Head of caudate nucleus (tissue), 42 donors: ENCODE data around the gene ZNRF3.
"Not testable (repeated sequence)": the region's sequence is repeated elsewhere in the genome, so short reads cannot be mapped to it uniquely, and the experiment has no call there.

Experiments
- DNase-seq, 42 donors: peaks; one replicate each; pipeline versions ENCODE4 v3.0.0 to v3.0.0-alpha.2; 2020 to 2021; ENCODE audit warnings: mixed read lengths in 7 of 42
- intact Hi-C: fragments of 100-400 bp; cut with DNase I; formaldehyde crosslinking; loops from one replicate; pipeline ENCODE4 v1.15.0; 2022

Gene ZNRF3

DNA sequence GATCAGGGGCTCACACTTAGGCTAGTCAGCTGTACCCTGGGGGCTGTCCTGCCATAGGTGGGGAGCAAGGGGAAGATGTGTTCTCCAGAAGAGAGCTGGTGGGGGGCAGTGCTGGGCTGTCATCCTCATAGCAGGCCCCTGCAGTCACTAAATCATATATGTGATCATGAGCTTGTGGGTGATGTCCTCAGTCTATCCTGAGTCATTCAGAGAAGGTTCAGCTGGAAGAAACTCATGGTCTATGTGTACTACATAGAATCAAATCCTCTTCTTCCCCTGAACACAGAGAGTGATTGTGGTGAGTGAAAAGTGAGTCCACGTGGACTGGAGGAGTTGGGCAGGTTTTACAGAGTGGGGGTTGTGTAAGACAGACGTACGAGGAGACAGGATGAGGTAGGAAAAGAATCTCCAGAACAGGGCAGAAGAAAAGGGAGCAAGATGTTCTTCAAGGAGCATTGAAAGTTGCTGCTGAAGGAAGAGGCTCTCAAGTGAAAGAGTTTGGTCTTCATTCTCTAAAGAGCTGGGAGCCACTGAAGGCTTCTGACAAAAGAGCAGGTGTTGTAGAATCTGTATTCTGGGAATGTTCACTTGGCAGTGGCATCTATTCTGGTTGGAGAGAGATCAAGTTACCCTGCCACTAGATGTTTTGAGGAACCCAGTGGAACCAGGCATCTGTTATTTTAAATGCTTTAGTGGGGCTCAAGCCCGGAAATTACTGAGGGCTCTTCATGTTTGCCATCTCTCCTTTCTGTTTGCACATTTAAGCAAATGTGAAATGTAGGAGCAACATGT is 109.4 kb downstream of the ZNRF3 start:
- intact Hi-C loops: no loop called here
- no peak for DNase-seq

DNA sequence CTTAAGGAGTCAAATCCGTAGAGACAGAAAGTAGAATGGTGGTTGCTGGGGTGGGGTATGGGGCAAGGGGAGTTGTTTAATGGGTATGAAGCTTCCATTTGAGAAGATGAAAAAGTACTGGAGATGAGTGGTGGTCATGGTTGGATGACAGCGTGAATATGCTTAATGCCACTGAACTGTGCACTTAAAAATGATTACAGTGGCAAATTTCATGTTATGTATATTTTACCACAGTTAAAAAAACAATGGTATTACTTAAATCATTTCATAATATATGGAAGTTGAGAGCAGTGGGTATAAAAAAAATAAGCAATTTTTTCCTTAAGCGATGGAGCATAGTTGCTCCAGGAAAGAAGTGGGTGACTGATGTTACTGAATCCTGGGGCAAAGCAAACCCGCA is 111.2 kb downstream of the ZNRF3 start:
- intact Hi-C loops: no loop called here
- no peak for DNase-seq

DNA sequence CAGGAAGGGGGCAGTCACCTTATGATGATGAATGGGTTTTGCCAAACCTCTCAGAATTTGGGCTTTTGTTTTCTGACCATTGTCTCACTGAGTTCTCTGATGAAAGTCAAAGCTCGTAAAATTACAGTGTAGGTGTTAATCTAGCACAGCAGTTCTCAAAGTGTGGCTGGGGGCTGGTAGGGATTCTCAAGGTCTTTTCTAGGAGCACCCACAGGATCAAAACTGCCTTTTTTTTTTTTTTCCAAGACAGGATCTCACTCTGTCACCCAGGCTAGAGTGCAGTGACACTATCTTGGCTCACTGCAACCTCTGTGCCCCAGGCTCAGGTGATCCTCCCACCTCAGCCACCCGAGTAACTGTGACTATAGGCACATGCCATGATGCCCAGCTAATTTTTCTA is 112.2 kb downstream of the ZNRF3 start:
- intact Hi-C loops: no loop called here
- DNase-seq: peak in 10 of 42 donors; percentile 7 to 67 (median 38)

DNA sequence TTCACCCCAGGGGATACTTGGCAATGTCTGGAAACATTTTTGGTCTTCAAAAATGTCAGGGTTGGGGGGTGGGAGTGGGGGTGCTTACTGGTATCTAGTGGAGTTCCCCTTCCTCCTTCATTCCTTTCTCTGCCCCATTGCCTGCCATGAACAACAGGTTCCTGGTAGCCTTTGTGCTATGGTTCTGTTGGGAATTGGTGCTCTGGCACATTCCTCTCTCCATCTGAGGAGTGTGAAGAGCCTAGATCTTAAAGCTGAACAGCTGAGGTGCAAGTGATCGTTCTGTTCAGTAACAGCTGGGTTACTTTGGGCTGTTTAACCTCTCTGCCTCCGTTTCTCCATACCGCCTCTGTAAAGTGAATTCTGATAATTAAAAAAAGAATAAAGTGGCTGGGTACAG is 114.0 kb downstream of the ZNRF3 start:
- intact Hi-C loops: no loop called here
- DNase-seq: peak in 1 of 42 donors; percentile 9

DNA sequence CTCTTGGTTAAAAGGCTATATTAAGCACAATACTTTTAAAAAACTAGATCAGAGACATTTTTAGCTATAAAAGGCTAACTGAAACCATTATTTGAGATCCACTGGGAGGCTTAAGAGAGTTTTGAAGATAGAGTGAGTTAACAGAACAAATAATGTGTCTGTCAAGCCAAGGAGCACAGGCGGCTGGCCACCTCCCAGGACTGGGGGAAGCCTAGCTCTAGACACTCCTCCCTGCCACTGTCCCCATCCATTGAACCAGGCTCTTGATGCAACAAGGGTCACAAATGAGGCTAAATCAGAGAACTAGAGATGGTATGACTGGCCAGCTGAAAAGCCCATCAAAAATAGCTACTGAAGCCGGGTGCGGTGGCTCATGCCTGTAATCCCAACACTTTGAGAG is 115.3 kb downstream of the ZNRF3 start:
- peak in 7 of 42 donors; percentile 16 to 49 (median 40) for DNase-seq
- intact Hi-C loops: no loop called here

DNA sequence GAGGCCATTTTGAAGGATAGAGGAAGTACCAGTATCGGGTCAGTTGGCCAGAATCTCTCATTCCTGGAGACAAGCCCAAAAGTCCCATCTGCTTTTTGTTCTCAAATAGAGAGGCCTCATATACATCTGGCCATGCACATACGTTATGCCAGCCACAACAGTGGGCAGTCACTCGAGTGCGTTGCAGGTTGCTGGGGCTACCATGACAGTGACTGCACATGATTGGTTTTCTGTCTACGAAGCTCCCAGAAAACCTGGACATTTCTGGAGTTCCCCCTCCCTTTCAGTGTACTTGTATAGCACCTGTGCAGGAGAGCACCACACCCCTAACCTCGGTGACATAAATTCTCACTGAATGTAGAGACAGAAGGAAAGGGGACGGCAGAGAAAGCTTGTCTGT is 116.1 kb downstream of the ZNRF3 start:
- DNase-seq: peak in 1 of 42 donors; percentile 11
- intact Hi-C loops: no loop called here

DNA sequence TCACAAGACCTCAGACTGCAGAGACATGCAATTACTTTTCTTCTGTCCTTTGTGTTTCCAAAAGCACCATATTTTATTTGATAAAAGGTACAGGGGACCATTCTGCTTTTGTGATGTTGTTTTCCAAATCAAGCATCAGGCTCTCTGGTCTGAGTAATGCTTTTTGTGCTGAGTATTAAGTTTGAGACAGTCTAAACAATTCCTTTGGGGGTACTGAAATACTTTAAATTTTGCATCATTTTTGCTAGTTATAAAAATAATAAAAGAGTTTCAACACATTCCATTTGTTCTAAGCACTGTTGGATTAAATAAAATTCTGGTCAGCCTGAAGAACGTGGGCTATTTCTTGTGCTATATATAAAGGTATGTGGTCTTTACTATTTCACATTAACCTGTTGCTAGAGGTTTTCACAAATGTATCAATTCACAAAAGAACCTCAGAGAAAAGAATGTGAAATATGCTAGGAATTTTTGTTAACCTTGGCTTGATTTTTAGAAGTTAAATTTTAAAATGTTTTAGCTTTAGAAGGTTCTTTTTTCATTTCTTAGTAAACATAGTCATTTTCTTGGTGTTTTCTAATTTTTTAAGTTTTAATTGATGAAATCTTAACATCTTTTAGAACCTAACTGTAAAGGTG is 116.7 kb downstream of the ZNRF3 start:
- intact Hi-C loops: no loop called here
- DNase-seq: no peak

DNA sequence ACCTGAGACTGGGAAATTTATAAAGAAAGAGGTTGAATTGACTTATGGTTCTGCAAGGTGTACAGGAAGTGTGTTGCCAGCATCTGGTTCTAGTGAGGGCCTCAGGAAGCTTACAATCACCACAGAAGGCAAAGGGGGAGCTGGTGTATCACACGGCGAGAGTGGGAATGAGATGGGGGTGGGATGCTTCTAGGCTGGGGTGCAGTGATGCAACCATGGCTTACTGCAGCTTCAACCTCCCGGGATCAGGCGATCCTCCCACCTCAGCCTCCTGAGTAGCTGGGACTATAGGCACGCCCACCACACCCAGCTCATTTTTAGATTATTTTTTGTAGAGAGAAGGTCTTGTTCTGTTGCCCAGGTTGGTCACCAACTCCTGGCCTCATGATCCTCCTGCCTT is 117.3 kb downstream of the ZNRF3 start:
- intact Hi-C loops: no loop called here
- DNase-seq: peak in 1 of 42 donors; percentile 22

DNA sequence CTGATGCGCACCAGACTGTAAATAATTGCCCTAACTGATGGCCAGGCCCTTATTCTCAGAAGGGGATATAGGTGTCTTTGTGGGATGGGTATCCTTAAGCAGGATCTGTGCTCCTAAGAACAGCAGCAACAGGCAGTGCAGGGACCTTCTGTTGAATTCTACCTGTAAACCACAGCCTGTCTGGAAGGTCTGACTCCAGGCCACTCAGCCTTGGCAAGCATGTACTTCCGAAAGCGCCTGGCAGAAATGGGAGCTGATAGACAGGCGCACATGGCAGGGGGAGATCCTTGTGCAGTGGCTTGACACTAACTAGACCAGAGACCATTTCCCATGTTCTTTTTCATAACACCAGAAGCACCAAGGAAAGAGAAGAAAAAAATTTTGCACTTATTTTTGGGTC is 119.2 kb downstream of the ZNRF3 start:
- DNase-seq: no peak
- intact Hi-C loops: no loop called here

DNA sequence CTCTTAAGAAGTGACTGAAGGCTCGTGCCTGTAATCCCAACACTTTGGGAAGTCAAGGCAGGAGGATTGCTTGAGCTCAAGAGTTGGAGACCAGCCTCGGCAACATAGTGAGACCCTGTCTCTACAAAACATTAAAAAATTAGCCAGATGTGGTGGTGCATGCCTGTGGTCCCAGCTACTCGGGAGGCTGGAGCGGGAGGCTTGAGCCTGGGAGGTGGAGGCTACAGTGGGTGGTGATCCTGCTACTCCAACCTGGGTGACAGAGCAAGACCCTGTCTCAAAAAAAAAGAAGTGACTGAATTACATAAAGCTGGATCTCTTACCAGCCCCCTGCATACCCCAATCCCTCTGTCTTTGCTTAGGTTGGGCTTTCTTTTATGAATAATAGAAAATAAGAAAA is 120.2 kb downstream of the ZNRF3 start:
- no peak for DNase-seq
- intact Hi-C loops: no loop called here

DNA sequence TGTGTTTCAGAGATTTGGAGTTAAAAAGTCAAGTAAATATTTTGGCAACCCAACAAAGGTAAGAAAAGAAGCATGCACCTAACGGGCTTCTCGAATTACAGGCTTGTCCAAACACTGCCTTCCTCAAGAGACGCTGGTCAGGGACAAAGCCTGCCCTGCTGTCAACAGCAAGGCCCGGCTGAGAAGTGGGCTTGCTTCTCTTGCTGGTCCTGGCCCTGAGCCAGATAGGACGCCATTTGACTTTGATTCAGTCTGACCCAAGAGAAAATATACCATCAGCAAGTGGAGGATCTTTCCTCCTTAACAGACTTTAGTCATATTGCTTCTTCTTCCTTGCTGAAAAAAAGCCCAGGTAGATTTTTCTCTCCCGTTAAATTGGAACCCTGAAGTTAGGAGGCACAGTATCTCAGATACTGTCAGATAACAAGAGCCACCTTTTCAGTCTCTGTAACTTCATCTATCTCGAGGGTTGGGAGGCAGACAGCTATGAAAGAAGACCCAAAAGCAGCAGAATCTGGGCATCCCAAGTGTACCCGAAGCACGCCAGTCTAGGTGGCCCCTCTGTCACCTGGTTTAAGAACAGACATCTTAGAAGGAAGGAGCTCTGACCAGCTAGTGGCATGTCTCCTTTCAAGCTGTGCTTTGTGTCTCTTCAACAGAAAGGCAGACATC is 120.7 kb downstream of the ZNRF3 start:
- intact Hi-C loops: no loop called here
- DNase-seq: no peak

DNA sequence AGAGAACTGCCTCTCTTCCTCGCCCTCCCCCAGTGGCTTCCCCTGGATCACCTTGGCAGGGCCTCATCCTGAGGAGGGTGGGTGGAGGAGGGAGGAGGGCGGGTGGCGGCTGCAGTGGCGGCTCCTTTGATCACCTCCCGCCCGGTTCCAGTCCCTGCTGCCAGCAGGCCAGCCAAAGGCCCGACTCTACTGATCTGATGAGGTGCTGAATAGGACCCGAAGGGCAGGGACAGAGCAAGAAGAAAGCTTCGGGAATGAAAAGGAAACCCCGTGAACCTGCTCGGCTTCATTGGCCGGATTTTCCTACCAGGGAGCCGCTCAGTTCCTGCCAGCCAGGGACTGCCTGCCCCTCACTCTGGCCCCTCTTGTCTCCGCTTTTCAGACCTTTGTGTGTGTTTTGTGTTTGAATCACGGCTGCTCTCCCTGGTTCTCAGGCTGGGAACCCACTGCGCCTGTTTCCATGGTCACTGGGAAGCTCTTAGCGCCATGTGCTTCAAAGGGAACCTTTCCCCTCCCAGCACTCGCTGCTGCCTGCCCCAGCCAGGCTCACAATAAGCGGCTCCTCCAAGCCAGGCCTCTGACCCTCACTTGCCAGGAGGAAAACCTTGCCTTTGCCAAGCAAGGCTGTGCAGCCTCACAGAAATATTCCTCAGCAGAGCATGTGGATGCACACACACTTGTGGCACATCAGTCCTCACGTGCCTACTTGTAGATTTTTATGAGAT is 121.4 kb downstream of the ZNRF3 start:
- DNase-seq: peak in 41 of 42 donors; percentile 25 to 86 (median 63)
- intact Hi-C loops: no loop called here

DNA sequence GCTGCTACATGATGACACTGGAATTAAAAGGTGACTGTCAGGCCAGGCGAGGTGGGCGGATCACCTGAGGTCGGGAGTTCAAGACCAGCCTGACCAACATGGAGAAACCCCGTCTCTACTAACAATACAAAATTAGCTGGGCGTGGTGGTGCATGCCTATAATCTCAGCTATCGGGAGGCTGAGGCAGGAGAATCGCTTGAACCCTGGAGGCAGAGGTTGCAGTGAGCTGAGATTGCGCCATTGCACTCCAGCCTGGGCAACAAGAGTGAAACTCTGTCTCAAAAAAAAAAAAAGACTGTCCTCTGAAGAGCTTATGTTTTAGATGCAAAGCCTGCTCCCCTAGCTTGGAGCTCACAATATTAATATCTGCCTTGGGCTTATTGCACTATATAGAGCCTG is 122.4 kb downstream of the ZNRF3 start:
- intact Hi-C loops, DNase-seq: not testable (repeated sequence)

DNA sequence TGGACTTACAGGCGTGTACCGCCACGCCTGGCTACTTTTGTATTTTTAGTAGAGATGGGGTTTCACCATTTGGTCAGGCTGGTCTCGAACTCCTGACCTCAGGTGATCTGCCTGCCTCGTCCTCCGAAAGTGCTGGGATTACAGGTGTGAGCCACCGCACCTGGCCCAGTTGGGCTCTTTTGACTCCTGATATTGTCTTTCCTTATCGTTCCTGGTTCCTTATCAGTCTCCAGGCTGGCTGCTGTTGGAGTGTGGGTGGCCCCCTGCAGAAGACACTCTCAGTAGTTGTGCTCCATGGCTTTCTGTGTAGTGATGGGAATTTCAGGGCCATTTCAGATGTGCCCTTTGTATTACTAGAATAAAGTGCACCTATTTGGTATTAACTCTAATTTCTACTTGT is 123.0 kb downstream of the ZNRF3 start:
- intact Hi-C loops: no loop called here
- no peak for DNase-seq

DNA sequence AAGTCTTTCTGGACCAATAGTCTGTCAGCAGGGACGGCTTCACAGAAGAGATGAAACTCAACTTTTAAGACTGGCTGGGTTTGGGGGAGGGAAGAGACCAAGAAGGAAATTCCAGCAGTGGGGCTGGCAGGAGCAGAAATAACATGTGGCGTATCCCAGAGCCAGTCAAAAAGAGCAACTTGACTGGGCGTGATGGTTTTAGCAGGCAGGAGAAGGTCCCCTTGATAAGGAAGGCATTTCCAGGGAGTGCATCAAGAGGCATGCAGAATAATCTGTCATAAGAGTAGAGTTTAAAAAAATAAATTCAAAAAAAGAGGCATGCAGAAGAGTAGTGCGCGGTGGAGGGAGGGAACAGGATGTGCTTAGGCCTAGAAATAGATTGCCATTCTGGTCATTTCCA is 125.8 kb downstream of the ZNRF3 start:
- no peak for DNase-seq
- intact Hi-C loops: no loop called here

DNA sequence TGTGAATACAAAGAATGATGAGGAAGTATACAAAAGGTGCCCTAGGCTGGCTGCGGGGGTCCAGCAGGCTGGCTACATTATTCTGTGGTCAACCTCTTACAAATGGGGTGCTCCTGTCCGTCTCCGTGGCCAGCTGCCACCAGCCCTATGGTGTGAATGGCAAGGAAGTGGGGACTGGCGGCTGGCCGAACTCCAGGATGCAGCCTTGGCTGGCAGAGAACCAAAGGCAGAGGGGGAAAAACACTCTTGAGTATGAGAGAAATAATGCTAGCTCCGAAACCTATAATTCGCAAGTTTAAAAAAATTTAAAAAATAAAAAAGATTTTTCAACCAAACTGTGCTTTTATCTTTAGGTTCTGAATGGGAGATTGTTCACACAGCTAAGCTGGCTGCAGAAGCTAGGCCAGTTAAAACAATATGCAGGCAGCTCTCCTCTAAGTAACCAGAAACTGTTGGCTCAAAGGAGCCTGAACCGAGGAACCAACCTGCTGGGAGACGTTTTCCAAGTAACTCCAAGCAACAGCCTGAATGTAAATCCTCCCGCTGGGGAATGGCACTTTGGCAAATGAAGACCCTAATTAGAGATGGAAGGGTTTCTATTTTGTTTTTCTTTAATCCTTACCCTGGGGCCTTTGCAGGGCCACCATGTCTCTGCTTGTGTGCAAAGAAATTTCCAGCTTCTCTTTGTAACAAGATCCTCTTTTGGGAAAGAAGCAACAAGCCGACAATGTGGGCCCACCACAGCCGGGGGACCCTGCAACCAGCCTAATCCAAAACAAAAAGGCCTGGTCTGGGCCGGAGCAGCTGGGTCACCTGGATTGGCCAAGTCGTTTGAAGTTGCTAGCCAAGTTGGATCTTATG is 128.1 kb downstream of the ZNRF3 start:
- DNase-seq: peak in 25 of 42 donors; percentile 21 to 67 (median 47)
- intact Hi-C loops: no loop called here

DNA sequence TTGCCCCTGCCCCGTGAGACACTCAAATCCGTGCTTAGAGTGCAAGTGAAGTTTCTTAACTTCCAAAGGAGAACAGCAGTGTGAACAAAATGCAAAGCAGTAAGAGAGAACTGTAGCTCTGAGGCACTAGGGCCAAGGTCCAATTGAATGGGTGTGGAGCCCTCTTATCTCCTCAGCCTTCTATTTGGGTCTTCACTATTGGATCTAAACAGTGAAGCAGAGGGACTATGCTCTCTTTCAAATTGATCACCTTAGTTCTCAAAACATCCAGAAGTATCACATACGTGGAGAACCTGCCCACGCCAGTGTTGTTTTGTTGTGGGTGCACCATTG is 128.7 kb downstream of the ZNRF3 start:
- intact Hi-C loops: no loop called here
- no peak for DNase-seq

DNA sequence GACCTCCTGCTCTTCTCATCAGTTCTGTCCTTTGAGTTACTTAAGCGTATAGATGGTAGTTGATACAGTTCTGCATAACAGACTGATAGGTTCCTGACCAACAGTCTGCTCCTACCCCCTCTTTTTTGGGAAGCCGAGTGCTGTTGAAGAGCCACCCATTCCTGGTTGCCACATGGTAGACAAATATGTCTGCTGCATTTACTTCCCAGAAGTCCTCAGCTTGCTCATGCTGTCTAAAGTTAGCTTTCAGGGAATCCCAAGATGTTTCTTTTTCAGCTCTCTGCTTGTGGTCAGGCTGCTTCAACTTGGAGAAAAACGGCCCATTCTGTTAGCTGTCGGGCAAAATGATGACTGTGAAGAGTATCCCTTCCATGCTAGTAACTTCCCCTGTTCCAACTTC is 129.6 kb downstream of the ZNRF3 start:
- intact Hi-C loops: no loop called here
- DNase-seq: no peak

DNA sequence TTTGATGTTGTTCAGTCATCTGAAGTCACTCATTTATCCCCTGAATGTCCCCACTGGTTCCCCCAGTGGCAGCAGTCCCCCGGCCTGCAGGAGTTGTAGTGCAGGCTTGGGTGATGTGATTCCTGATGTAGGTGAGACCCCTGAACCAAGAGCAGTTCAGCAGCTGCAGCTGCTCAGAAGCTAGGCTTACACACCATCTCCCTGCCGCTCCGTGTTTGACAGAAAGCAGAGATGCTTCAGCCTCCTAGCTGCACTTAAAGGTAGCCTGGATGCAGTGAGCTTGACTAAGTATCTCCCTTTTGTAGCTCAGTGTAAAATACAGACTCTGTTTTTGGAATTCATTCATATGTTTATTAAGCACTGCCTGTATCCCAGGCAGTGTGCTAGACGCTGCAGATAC is 130.9 kb downstream of the ZNRF3 start:
- peak in 12 of 42 donors; percentile 13 to 72 (median 42) for DNase-seq
- intact Hi-C loops: no loop called here
